Upper lobe of left lung (tissue), 6 donors: ENCODE measurements around the gene GNB5. TPM values are rescaled to one million over a fixed set of nuclear protein-coding genes. Genes with fewer than 3 reads are reported as not detected.

Source experiments
- ATAC-seq, 2 donors: fragments of 200-7000 bp; cut with Tn5 transposase; one replicate each; pipeline ENCODE4 v1.9.1; 2022; ENCODE audit warnings: mild to moderate bottlenecking in 2 of 2, moderate library complexity in 2 of 2; ENCODE audit not compliant: low FRiP score in 2 of 2
- DNase-seq, 2 donors: peaks; one replicate each; pipeline ENCODE4 v3.0.0-alpha.2; 2019 to 2020
- H3K27ac ChIP-seq, 4 donors: fragments of 200-600 bp; sonication (generic); one replicate each; pipeline ENCODE4 v1.5.1; 2016 to 2019
- H3K27me3 ChIP-seq, 4 donors: fragments of 200-600 bp; sonication (generic); one replicate each; pipeline ENCODE4 v1.5.1; 2017 to 2019
- H3K36me3 ChIP-seq, 4 donors: fragments of 200-600 bp; sonication (generic); one replicate each; pipeline ENCODE4 v1.5.1; 2016 to 2019
- H3K4me1 ChIP-seq, 4 donors: fragments of 200-600 bp; sonication (generic); one replicate each; pipeline ENCODE4 v1.5.1; 2018 to 2019
- H3K4me3 ChIP-seq, 4 donors: fragments of 200-600 bp; sonication (generic); one replicate each; pipeline ENCODE4 v1.5.1; 2017 to 2019; ENCODE audit warnings: mild to moderate bottlenecking in 2 of 4, moderate library complexity in 1 of 4
- H3K9me3 ChIP-seq, 4 donors: fragments of 200-600 bp; sonication (generic); one replicate each; pipeline ENCODE4 v1.5.1; 2018 to 2019
- CTCF ChIP-seq, 6 experiments: fragments of 450-650 bp in 4 of 6; fragments of 200-600 bp in 2 of 6; sonication (generic) in 2 of 6; IDR thresholded peaks; one replicate each; pipeline ENCODE4 v1.5.1; 2016 to 2019; ENCODE audit warnings: antibody characterized with exemption in 6 of 6
- EP300 ChIP-seq, 4 donors: sonication (generic); formaldehyde crosslinking; IDR thresholded peaks; one replicate each; pipeline ENCODE4 v1.5.1; 2017; ENCODE audit warnings: antibody characterized with exemption in 4 of 4, control low read depth in 2 of 4
- POLR2A ChIP-seq, 4 donors: fragments of 450-650 bp; IDR thresholded peaks; one replicate each; pipeline ENCODE4 v1.5.1; 2016 to 2017; ENCODE audit warnings: antibody characterized with exemption in 4 of 4, mild to moderate bottlenecking in 2 of 4
- POLR2AphosphoS5 ChIP-seq, 2 donors: sonication (generic); formaldehyde crosslinking; IDR thresholded peaks; one replicate each; pipeline ENCODE4 v1.5.1; 2017; ENCODE audit warnings: antibody characterized with exemption in 2 of 2
- WGBS, 2 donors: methylation state at CpG; one replicate each; pipeline ENCODE4 v1.1.5; 2017 to 2018; 5-methylcytosine and 5-hydroxymethylcytosine counted together
- total RNA-seq, 6 donors: library from RNA; depleted of rRNA in 4 of 6; stranded (reverse); fragments of >200 nt in 4 of 6; gene quantifications; one replicate each; pipeline versions ENCODE4 v1.1.0 to v1.2.1, GENCODE V29; 2016 to 2021
- donor health status: DM: no; HTN: no; CAD: no; lungs with moderate emphysema.
- donor health status: DM: no; HTN: yes; CAD: no; lungs with severe emphysema.

GNB5 gene
- total RNA-seq, 6 donors from 2014 or later, result 14.7 to 56.8 (median 31.0) TPM

GRCh38 chr15:52106641-52107040 lies 84.6 kb downstream of the GNB5 start:
- TF ChIP-seq EP300 (IDR thresholded peaks at IDR 0.05) (no peak), CTCF (IDR thresholded peaks at IDR 0.05) (no peak), POLR2AphosphoS5 (IDR thresholded peaks at IDR 0.05) (no peak), POLR2A (IDR thresholded peaks at IDR 0.05) (no peak)

DNA sequence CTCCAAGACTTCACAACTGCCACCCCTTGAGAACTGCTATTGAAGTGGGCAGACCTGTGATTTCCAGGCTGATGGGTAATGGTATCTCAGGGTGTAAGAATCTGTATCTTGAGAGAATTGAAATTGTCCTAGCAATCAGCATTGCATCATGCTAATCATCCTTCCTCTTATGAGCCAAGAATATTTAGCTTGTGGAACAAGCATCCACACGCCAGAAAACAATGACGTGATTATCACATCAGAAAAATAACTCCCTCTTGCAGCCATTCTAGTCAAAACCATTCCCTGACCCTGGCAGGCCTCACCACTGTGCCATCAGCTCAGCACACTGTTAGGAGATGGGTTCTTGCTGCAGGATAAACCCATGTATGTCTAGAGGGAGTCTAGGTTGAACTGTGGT lies 85.3 kb downstream of the GNB5 start:
- TF ChIP-seq POLR2AphosphoS5 (IDR thresholded peaks at IDR 0.05) (no peak), POLR2A (IDR thresholded peaks at IDR 0.05) (no peak), EP300 (IDR thresholded peaks at IDR 0.05) (no peak), CTCF (IDR thresholded peaks at IDR 0.05) (no peak)
- DNase-seq (no peak), ATAC-seq (no peak)
- H3K4me3 ChIP-seq, result no peak overlapping the region
- no peaks in the 10 kb centered on the region for H3K27me3 ChIP-seq
- H3K36me3 ChIP-seq, result no peaks in the 10 kb centered on the region
- 75 to 89% methylated on average over 2 of the region's 2 CpGs for WGBS, 2 donors
- H3K27ac ChIP-seq, result no peak overlapping the region
- no peaks in the 10 kb centered on the region for H3K9me3 ChIP-seq
- no peaks in the 10 kb centered on the region for H3K4me1 ChIP-seq

More at GRCh38 chr15:52106641-52107040, 84.6 kb downstream of the GNB5 start:
- DNase-seq (no peak), ATAC-seq (no peak)
- Histone ChIP-seq H3K9me3 (no peaks in the 10 kb centered on the region), H3K4me3 (no peak overlapping the region), H3K27me3 (peaks cover 0 to 4% (median 0%) of the 10 kb centered on the region in 4 donors), H3K27ac (no peak overlapping the region), H3K4me1 (no peaks in the 10 kb centered on the region), H3K36me3 (no peaks in the 10 kb centered on the region)
- 77 to 85% methylated on average over 6 of the region's 6 CpGs for WGBS, 2 donors

- no peak for DNase-seq
- 91 to 94% methylated on average over 5 of the region's 5 CpGs for WGBS, 2 donors
- ATAC-seq, result no peak
- no peaks in the 10 kb centered on the region for H3K36me3 ChIP-seq
- no peaks in the 10 kb centered on the region for H3K9me3 ChIP-seq
- no peak overlapping the region for H3K27ac ChIP-seq
- H3K4me3 ChIP-seq, result no peak overlapping the region
- H3K4me1 ChIP-seq, result no peaks in the 10 kb centered on the region
- TF ChIP-seq POLR2A (IDR thresholded peaks at IDR 0.05), result no peak
- TF ChIP-seq POLR2AphosphoS5 (IDR thresholded peaks at IDR 0.05), result no peak
- TF ChIP-seq EP300 (IDR thresholded peaks at IDR 0.05), result no peak
- no peak for TF ChIP-seq CTCF (IDR thresholded peaks at IDR 0.05)
- H3K27me3 ChIP-seq, result no peaks in the 10 kb centered on the region
Observed at GRCh38 chr15:52104532-52105004, 86.6 kb downstream of the GNB5 start.

- Histone ChIP-seq H3K27me3 (no peaks in the 10 kb centered on the region), H3K9me3 (no peaks in the 10 kb centered on the region), H3K4me3 (no peak overlapping the region), H3K27ac (no peak overlapping the region), H3K4me1 (no peaks in the 10 kb centered on the region), H3K36me3 (no peaks in the 10 kb centered on the region)
- 59 to 75% methylated on average over 4 to 5 of the region's 5 CpGs for WGBS, 2 donors
- TF ChIP-seq POLR2AphosphoS5 (IDR thresholded peaks at IDR 0.05) (no peak), EP300 (IDR thresholded peaks at IDR 0.05) (no peak), POLR2A (IDR thresholded peaks at IDR 0.05) (no peak), CTCF (IDR thresholded peaks at IDR 0.05) (no peak)
- DNase-seq, result peak in 1 of 2 donors; percentile 58
- peak in 1 of 2 donors; percentile 84 for ATAC-seq
Observed at GRCh38 chr15:52103217-52104207, 87.7 kb downstream of the GNB5 start.
